Epithelial cell of prostate (primary cell): ENCODE results near the gene RNF113B.
A peak's percentile ranks its signal among the peaks of the same experiment; 100 is the strongest.

Experiments
- DNase-seq: peaks from one replicate; pipeline ENCODE4 v3.0.0-alpha.2; 2011; ENCODE audit warnings: low read depth, low spot score
- H3K27ac ChIP-seq: fragments of 450-650 bp; 2 replicates; pipeline ENCODE4 v1.5.1; 2017; ENCODE audit warnings: mild to moderate bottlenecking

RNF113B gene

GRCh38 chr13:98176777-98177608 is at the start of gene RNF113B:
RNF113B (minus strand) TSS chr13:98177269; CDS start chr13:98177236, 33 bp downstream.
- no peak within 1 kb of the TSS for H3K27ac ChIP-seq
- DNase-seq: no peak

GRCh38 chr13:98226496-98226895 is 49.4 kb upstream of the RNF113B start:
- no peak overlapping the region for H3K27ac ChIP-seq
- no peak for DNase-seq

GRCh38 chr13:98225036-98225940 is 48.2 kb upstream of the RNF113B start:
- no peak overlapping the region for H3K27ac ChIP-seq

GRCh38 chr13:98224557-98224956 is 47.5 kb upstream of the RNF113B start:
- H3K27ac ChIP-seq: no peak overlapping the region
- no peak for DNase-seq

More at GRCh38 chr13:98225036-98225940, 48.2 kb upstream of the RNF113B start:
- no peak for DNase-seq

- H3K27ac ChIP-seq: no peak overlapping the region
- DNase-seq: no peak
Observed at GRCh38 chr13:98223741-98224140, 46.7 kb upstream of the RNF113B start.

GRCh38 chr13:98222816-98223215 is 45.7 kb upstream of the RNF113B start:
- DNase-seq: no peak

GRCh38 chr13:98222081-98222554 is 45.0 kb upstream of the RNF113B start:
- no peak for DNase-seq
- H3K27ac ChIP-seq: no peak overlapping the region

More at GRCh38 chr13:98222816-98223215, 45.7 kb upstream of the RNF113B start:
- H3K27ac ChIP-seq: no peak overlapping the region

GRCh38 chr13:98221234-98221633 is 44.2 kb upstream of the RNF113B start:
- no peak for DNase-seq
- H3K27ac ChIP-seq: no peak overlapping the region

GRCh38 chr13:98220271-98220791 is 43.3 kb upstream of the RNF113B start:
- H3K27ac ChIP-seq: no peak overlapping the region
- DNase-seq: no peak

- DNase-seq: no peak
- H3K27ac ChIP-seq: no peak overlapping the region
Observed at GRCh38 chr13:98219685-98220084, 42.6 kb upstream of the RNF113B start.

- H3K27ac ChIP-seq: no peak overlapping the region
- no peak for DNase-seq
Observed at GRCh38 chr13:98217597-98217996, 40.5 kb upstream of the RNF113B start.

- DNase-seq: no peak
- no peak overlapping the region for H3K27ac ChIP-seq
Observed at GRCh38 chr13:98216711-98217285, 39.7 kb upstream of the RNF113B start.

GRCh38 chr13:98216135-98216565 is 39.1 kb upstream of the RNF113B start:
- peak overlapping the region; percentile 11 for H3K27ac ChIP-seq
- DNase-seq: no peak

- peak overlapping the region; percentile 66 for H3K27ac ChIP-seq
- no peak for DNase-seq
Observed at GRCh38 chr13:98215508-98215907, 38.4 kb upstream of the RNF113B start.

GRCh38 chr13:98214707-98215106 is 37.6 kb upstream of the RNF113B start:
- H3K27ac ChIP-seq: peak overlapping the region; percentile 66
- peak; percentile 56 for DNase-seq

- H3K27ac ChIP-seq: peak overlapping the region; percentile 66
- no peak for DNase-seq
Observed at GRCh38 chr13:98214008-98214643, 37.1 kb upstream of the RNF113B start.

GRCh38 chr13:98213354-98213753 is 36.3 kb upstream of the RNF113B start:
- H3K27ac ChIP-seq: no peak overlapping the region

GRCh38 chr13:98212763-98213162 is 35.7 kb upstream of the RNF113B start:
- DNase-seq: no peak
- H3K27ac ChIP-seq: no peak overlapping the region

More at GRCh38 chr13:98213354-98213753, 36.3 kb upstream of the RNF113B start:
- DNase-seq: no peak

GRCh38 chr13:98208606-98209005 is 31.5 kb upstream of the RNF113B start:
- no peak overlapping the region for H3K27ac ChIP-seq
- no peak for DNase-seq

- no peak for DNase-seq
- peak overlapping the region; percentile 51 for H3K27ac ChIP-seq
Observed at GRCh38 chr13:98207416-98207815, 30.3 kb upstream of the RNF113B start.
